K562 (cell line): Measurements from ENCODE around the gene ATP8B2. TPM values are rescaled to one million over a fixed set of nuclear protein-coding genes. Genes with fewer than 3 reads are reported as not detected.

ENCODE experiments used
- ARID3B ChIP-seq: fragments of 250-450 bp; sonication (Bioruptor Pico); IDR thresholded peaks from 2 replicates; pipeline ENCODE4 v1.4.0; 2020; ENCODE audit warnings: borderline replicate concordance
- CTCFL ChIP-seq: IDR thresholded peaks from 2 replicates; pipeline ENCODE4 v1.6.1; 2011; ENCODE audit warnings: borderline replicate concordance, low read depth, mild to moderate bottlenecking, moderate library complexity, low read length; ENCODE audit not compliant: insufficient read depth, poor library complexity, severe bottlenecking
- HNRNPH1 ChIP-seq: fragments of 200-400 bp; formaldehyde crosslinking; optimal IDR thresholded peaks from 2 replicates; pipeline ENCODE3; 2017; ENCODE audit warnings: low read depth, mild to moderate bottlenecking, low read length, moderate library complexity
- PCBP2 ChIP-seq: fragments of 200-400 bp; formaldehyde crosslinking; IDR thresholded peaks from 2 replicates; pipeline ENCODE4 v1.6.1; 2018; ENCODE audit warnings: low read length, low read depth, mild to moderate bottlenecking, moderate library complexity; ENCODE audit not compliant: poor library complexity, severe bottlenecking
- PKNOX1 ChIP-seq: fragments of 450-650 bp; IDR thresholded peaks from 2 replicates; pipeline ENCODE4 v1.6.1; 2016
- RBM17 ChIP-seq: fragments of 200-400 bp; formaldehyde crosslinking; IDR thresholded peaks from 2 replicates; pipeline ENCODE4 v1.6.1; 2017; ENCODE audit warnings: low read depth, mild to moderate bottlenecking, low read length, borderline replicate concordance
- TCF7 ChIP-seq: sonication (generic); IDR thresholded peaks from 2 replicates; pipeline ENCODE4 v1.6.1; 2016; ENCODE audit warnings: antibody characterized with exemption, borderline replicate concordance
- UBTF ChIP-seq, 2 experiments: IDR thresholded peaks; 2 replicates each; pipeline ENCODE4 v1.6.1; 2012; ENCODE audit warnings: improper control_type of control experiment in 2 of 2, low read depth in 2 of 2, low read length in 2 of 2, borderline replicate concordance in 1 of 2
- ZBTB33 ChIP-seq: sonication (generic); formaldehyde crosslinking; IDR thresholded peaks from 2 replicates; pipeline ENCODE4 v1.8.1; 2023; ENCODE audit warnings: mild to moderate bottlenecking, missing genetic modification reagents
- ZBTB5 ChIP-seq: fragments of 450-650 bp; IDR thresholded peaks from 2 replicates; pipeline ENCODE4 v1.6.1; 2017; ENCODE audit warnings: antibody characterized with exemption
- ZNF140 ChIP-seq: fragments of 250-450 bp; sonication (Bioruptor Pico); IDR thresholded peaks from 2 replicates; pipeline ENCODE4 v1.8.0; 2021; ENCODE audit warnings: moderate library complexity, mild to moderate bottlenecking, inconsistent platforms
- ZNF384 ChIP-seq: IDR thresholded peaks from 2 replicates; pipeline ENCODE4 v1.6.1; 2012; ENCODE audit warnings: low read depth, low read length, improper control_type of control experiment
- ZNF766 ChIP-seq: fragments of 200-800 bp; sonication (Bioruptor generic); conservative IDR thresholded peaks from 2 replicates; pipeline ENCODE4 v1.6.1; 2016; ENCODE audit warnings: missing genetic modification characterization, missing compliant biosample characterization
- polyA plus RNA-seq, 8 experiments: library from polyadenylated mRNA; depleted of rRNA in 4 of 8; stranded (reverse) in 5 of 8; unstranded in 3 of 8; fragments of >200 nt; fragmentation: Nextera tagmentation in 2 of 8; fragmentation: Illumina TruSeq in 1 of 8; extraction: Ambion mirVana in 2 of 8; extraction: Trizol in 1 of 8; gene quantifications; 2 replicates each; pipeline versions ENCODE4 v1.2.1 to v1.2.3, GENCODE V29; 2011 to 2014; ENCODE audit warnings: inconsistent platforms in 1 of 8, missing spikeins in 1 of 8
- total RNA-seq, 7 experiments: library from RNA; depleted of rRNA in 6 of 7; stranded (reverse); fragments of >200 nt in 6 of 7; fragmentation: Illumina TruSeq in 2 of 7; extraction: Trizol in 2 of 7; gene quantifications; 2 replicates each; pipeline versions ENCODE4 v1.2.1 to v1.2.3, GENCODE V29; 2011 to 2021; ENCODE audit warnings: low replicate concordance in 1 of 7

ATP8B2 gene
- total and polyA plus RNA-seq, 9 of the 15 experiments (the other 6 are each of a cell fraction or from before 2014, with no cell fraction given), result 0.27 to 33.2 (median 18.4) TPM

- TF ChIP-seq ZBTB5, result no peak
- no peak for TF ChIP-seq PKNOX1
- no peak for TF ChIP-seq ZBTB33 (CRISPR knock-in tag)
- TF ChIP-seq ZNF766 (CRISPR knock-in tag), result no peak
- TF ChIP-seq ZNF140 (CRISPR knock-in tag), result no peak
- TF ChIP-seq ZNF384, result no peak
- TF ChIP-seq ARID3B (CRISPR knock-in tag), result no peak
- no peak for TF ChIP-seq HNRNPH1
- no peak for TF ChIP-seq RBM17
- TF ChIP-seq UBTF (IDR thresholded peaks at IDR 0.05; ENCODE audit: borderline replicate concordance in 1 of 2, low read depth in 2 of 2, low read length in 2 of 2), result peak in 1 of 2 experiments; percentile 55; a peak in 1 of 4 replicates
- no peak for TF ChIP-seq TCF7
- TF ChIP-seq CTCFL, result peak; percentile 3
- no peak for TF ChIP-seq PCBP2
Measured at GRCh38 chr1:154352581-154353459, 27.5 kb downstream of the ATP8B2 start (continued).
